GM23248 (cell line): ENCODE data around the gene ATP2B3.

Experiments used
- EZH2 ChIP-seq: fragments of 200-600 bp; sonication (generic); IDR thresholded peaks from 2 replicates; pipeline ENCODE4 v1.6.1; 2018; ENCODE audit warnings: antibody characterized with exemption, mild to moderate bottlenecking; ENCODE audit not compliant: insufficient read depth, poor library complexity, severe bottlenecking
- EZH2phosphoT487 ChIP-seq: fragments of 200-600 bp; sonication (generic); IDR thresholded peaks from 2 replicates; pipeline ENCODE4 v1.6.1; 2018; ENCODE audit warnings: antibody characterized with exemption, moderate library complexity, mild to moderate bottlenecking, low read depth; ENCODE audit not compliant: insufficient read depth

DNA sequence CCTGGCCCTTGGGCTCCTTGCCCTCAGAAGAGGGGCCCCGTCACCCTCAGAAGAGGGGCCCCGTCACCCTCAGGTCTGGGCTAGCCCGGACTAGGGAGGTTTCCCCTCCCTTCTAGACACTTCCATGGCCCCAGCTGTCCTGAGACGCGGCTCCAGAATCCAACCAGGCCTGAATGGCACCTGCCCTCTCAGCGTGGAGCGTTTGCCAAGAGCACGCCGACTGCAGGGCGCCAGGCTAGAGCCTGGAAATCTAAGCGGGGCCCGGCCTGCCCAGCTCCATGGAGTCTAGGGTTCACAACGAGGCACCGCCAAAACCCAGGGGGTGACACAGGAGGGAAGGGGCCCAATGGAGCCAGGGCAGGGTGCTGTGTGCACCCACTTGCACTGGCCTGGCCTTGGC, 7.8 kb upstream of the ATP2B3 start:
- TF ChIP-seq EZH2 = no peak
- TF ChIP-seq EZH2phosphoT487 = no peak
